Panc1 (cell line): ENCODE data around the gene FAM199X. TPM values are rescaled to one million over a fixed set of nuclear protein-coding genes. Genes with fewer than 3 reads are reported as not detected.

ENCODE experiments used
- ATAC-seq: fragments of 200-7000 bp; cut with Tn5 transposase; 2 replicates; pipeline ENCODE4 v1.9.1; 2020; ENCODE audit warnings: mild to moderate bottlenecking, moderate library complexity
- BruUV-seq: library from RNA; stranded (reverse); fragments of 400-500 nt; replicated peaks from 2 replicates; lab custom pipeline; 2021; lab: Mats Ljungman, UMichigan
- CTCF ChIA-PET: fragments of 300-600 bp; sonication (Branson Sonifier 250); formaldehyde crosslinking; loops from one replicate; lab custom pipeline; 2022; ENCODE audit warnings: antibody characterized with exemption; lab: Charles Lee
- POLR2A ChIA-PET: fragments of 300-600 bp; sonication (Branson Sonifier 250); formaldehyde crosslinking; loops from one replicate; lab custom pipeline; 2022; ENCODE audit warnings: antibody characterized with exemption; lab: Charles Lee
- DNase-seq: peaks from one replicate; pipeline ENCODE4 v3.0.0-alpha.2; 2010; ENCODE audit warnings: low read depth, low spot score
- H3K27ac ChIP-seq: 2 replicates; pipeline ENCODE4 v1.5.1; 2011; ENCODE audit warnings: mild to moderate bottlenecking, low read length, inconsistent platforms
- H3K27me3 ChIP-seq: fragments of 200-500 bp; sonication (Bioruptor generic); 2 replicates; pipeline ENCODE4 v1.6.0; 2014; ENCODE audit warnings: low read length, inconsistent platforms; ENCODE audit not compliant: control insufficient read depth, insufficient read depth
- H3K36me3 ChIP-seq: fragments of 200-500 bp; sonication (Bioruptor generic); 2 replicates; pipeline ENCODE4 v1.5.1; 2014; ENCODE audit warnings: inconsistent platforms, mild to moderate bottlenecking, low read length, moderate library complexity; ENCODE audit not compliant: control insufficient read depth, insufficient read depth
- H3K4me1 ChIP-seq: 2 replicates; pipeline ENCODE4 v1.5.1; 2011; ENCODE audit warnings: inconsistent platforms, mild to moderate bottlenecking, low read length, moderate library complexity; ENCODE audit not compliant: control insufficient read depth, insufficient read depth
- H3K4me3 ChIP-seq, 2 experiments: 2 replicates each; pipeline ENCODE4 v1.5.1; 2011 to 2012; ENCODE audit warnings: low read depth in 2 of 2, low read length in 2 of 2, mild to moderate bottlenecking in 2 of 2, inconsistent platforms in 1 of 2, moderate library complexity in 1 of 2
- H3K9me3 ChIP-seq: fragments of 200-500 bp; sonication (Bioruptor generic); 2 replicates; pipeline ENCODE4 v1.5.1; 2014; ENCODE audit warnings: low read depth, mild to moderate bottlenecking, inconsistent platforms, low read length, moderate library complexity; ENCODE audit not compliant: control insufficient read depth, insufficient read depth
- POLR2AphosphoS5 ChIP-seq: IDR thresholded peaks from 2 replicates; pipeline ENCODE4 v1.6.1; 2012; ENCODE audit warnings: mild to moderate bottlenecking, low read depth, low read length, moderate library complexity
- SIN3A ChIP-seq: IDR thresholded peaks from 2 replicates; pipeline ENCODE4 v1.6.1; 2012; ENCODE audit warnings: low read depth, mild to moderate bottlenecking, low read length, moderate library complexity, borderline replicate concordance; ENCODE audit not compliant: insufficient read depth
- TCF7L2 ChIP-seq: IDR thresholded peaks from 2 replicates; pipeline ENCODE4 v1.6.1; 2011; ENCODE audit warnings: mild to moderate bottlenecking, low read depth, low read length, inconsistent platforms
- in situ Hi-C: cut with HindIII; loops from 2 replicates; pipeline ENCODE4 v1.10.0; 2016; ENCODE audit warnings: low sequenced_read_pairs, low pct_unique_long_range_greater_than_20kb
- intact Hi-C: fragments of 100-400 bp; cut with micrococcal nuclease; formaldehyde crosslinking; loops from one replicate; pipeline ENCODE4 v1.10.0; 2022; ENCODE audit not compliant: unreplicated experiment
- total RNA-seq: library from RNA; stranded (reverse); gene quantifications from one replicate; pipeline ENCODE4 v1.2.1, GENCODE V29; 2021; ENCODE audit not compliant: unreplicated experiment
- TF ChIP-seq, protein P1 (sequence below): fragments of 450-650 bp; IDR thresholded peaks from 2 replicates; pipeline ENCODE4 v1.5.1; 2017; ENCODE audit warnings: mild to moderate bottlenecking
- TF ChIP-seq, protein P2 (sequence below), 2 experiments: IDR thresholded peaks; 2 replicates each; pipeline ENCODE4 v1.6.1; 2011 to 2012; ENCODE audit warnings: low read depth in 2 of 2, control low read depth in 1 of 2, low read length in 1 of 2, mild to moderate bottlenecking in 1 of 2, moderate library complexity in 1 of 2; ENCODE audit not compliant: insufficient read depth in 1 of 2

Gene FAM199X
- total RNA-seq, 1 experiment from 2014 or later = 56.8 TPM

GRCh38 chrX:104172121-104172520 lies 5.9 kb downstream of the FAM199X start:
- H3K27ac ChIP-seq = no peak overlapping the region
- ATAC-seq (no peak), DNase-seq (no peak)
- H3K27me3 ChIP-seq = no peaks in the 10 kb centered on the region
- H3K36me3 ChIP-seq = peaks cover 5% of the 10 kb centered on the region; the same call in 1 of the 2 replicates
- TF ChIP-seq POLR2AphosphoS5 = no peak
- TF ChIP-seq, protein P1, sequence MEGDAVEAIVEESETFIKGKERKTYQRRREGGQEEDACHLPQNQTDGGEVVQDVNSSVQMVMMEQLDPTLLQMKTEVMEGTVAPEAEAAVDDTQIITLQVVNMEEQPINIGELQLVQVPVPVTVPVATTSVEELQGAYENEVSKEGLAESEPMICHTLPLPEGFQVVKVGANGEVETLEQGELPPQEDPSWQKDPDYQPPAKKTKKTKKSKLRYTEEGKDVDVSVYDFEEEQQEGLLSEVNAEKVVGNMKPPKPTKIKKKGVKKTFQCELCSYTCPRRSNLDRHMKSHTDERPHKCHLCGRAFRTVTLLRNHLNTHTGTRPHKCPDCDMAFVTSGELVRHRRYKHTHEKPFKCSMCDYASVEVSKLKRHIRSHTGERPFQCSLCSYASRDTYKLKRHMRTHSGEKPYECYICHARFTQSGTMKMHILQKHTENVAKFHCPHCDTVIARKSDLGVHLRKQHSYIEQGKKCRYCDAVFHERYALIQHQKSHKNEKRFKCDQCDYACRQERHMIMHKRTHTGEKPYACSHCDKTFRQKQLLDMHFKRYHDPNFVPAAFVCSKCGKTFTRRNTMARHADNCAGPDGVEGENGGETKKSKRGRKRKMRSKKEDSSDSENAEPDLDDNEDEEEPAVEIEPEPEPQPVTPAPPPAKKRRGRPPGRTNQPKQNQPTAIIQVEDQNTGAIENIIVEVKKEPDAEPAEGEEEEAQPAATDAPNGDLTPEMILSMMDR = no peak
- no peak for TF ChIP-seq TCF7L2
- TF ChIP-seq SIN3A = no peak
- TF ChIP-seq, protein P2, sequence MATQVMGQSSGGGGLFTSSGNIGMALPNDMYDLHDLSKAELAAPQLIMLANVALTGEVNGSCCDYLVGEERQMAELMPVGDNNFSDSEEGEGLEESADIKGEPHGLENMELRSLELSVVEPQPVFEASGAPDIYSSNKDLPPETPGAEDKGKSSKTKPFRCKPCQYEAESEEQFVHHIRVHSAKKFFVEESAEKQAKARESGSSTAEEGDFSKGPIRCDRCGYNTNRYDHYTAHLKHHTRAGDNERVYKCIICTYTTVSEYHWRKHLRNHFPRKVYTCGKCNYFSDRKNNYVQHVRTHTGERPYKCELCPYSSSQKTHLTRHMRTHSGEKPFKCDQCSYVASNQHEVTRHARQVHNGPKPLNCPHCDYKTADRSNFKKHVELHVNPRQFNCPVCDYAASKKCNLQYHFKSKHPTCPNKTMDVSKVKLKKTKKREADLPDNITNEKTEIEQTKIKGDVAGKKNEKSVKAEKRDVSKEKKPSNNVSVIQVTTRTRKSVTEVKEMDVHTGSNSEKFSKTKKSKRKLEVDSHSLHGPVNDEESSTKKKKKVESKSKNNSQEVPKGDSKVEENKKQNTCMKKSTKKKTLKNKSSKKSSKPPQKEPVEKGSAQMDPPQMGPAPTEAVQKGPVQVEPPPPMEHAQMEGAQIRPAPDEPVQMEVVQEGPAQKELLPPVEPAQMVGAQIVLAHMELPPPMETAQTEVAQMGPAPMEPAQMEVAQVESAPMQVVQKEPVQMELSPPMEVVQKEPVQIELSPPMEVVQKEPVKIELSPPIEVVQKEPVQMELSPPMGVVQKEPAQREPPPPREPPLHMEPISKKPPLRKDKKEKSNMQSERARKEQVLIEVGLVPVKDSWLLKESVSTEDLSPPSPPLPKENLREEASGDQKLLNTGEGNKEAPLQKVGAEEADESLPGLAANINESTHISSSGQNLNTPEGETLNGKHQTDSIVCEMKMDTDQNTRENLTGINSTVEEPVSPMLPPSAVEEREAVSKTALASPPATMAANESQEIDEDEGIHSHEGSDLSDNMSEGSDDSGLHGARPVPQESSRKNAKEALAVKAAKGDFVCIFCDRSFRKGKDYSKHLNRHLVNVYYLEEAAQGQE (IDR thresholded peaks at IDR 0.05; ENCODE audit: insufficient read depth in 1 of 2, low read depth in 2 of 2, low read length in 1 of 2) = no peak
- intact Hi-C loops = no loop called here
- H3K4me1 ChIP-seq = peaks cover 21% of the 10 kb centered on the region
- no peaks in the 10 kb centered on the region for H3K9me3 ChIP-seq
- POLR2A ChIA-PET = no interaction called here
- in situ Hi-C loops = no loop called here
- H3K4me3 ChIP-seq = no peak overlapping the region
- CTCF ChIA-PET = no interaction called here
- BruUV-seq = no TSS peak

- CTCF ChIA-PET = no interaction called here
- ATAC-seq = no peak
- no peaks in the 10 kb centered on the region for H3K27me3 ChIP-seq
- DNase-seq = no peak
- no TSS peak for BruUV-seq
- H3K36me3 ChIP-seq = peaks cover 5% of the 10 kb centered on the region; the same call in 1 of the 2 replicates
- in situ Hi-C loops (no loop called here), intact Hi-C loops (no loop called here)
- H3K4me1 ChIP-seq = peaks cover 21% of the 10 kb centered on the region
- TF ChIP-seq TCF7L2 = no peak
- TF ChIP-seq, protein P1 = no peak
- no peak for TF ChIP-seq SIN3A
- TF ChIP-seq, protein P2 (IDR thresholded peaks at IDR 0.05; ENCODE audit: insufficient read depth in 1 of 2, low read depth in 2 of 2, low read length in 1 of 2) = no peak
- no peak for TF ChIP-seq POLR2AphosphoS5
- POLR2A ChIA-PET = no interaction called here
- no peak overlapping the region for H3K27ac ChIP-seq
- no peak overlapping the region for H3K4me3 ChIP-seq
- H3K9me3 ChIP-seq = no peaks in the 10 kb centered on the region
These were observed 6.5 kb downstream of the FAM199X start for GRCh38 chrX:104172788-104173187.
